GM13977 (cell line): ENCODE measurements around the gene ARHGAP22.

ENCODE experiments used
- DNase-seq: peaks from one replicate; pipeline ENCODE4 v3.0.0; 2012; ENCODE audit warnings: low spot score
- in situ Hi-C: fragments of 300-500 bp; cut with MboI; formaldehyde crosslinking; loops from one replicate; pipeline ENCODE4 v1.12.0; 2022; ENCODE audit warnings: low sequenced_read_pairs, low pct_unique_long_range_greater_than_20kb, mixed read lengths, inconsistent platforms; ENCODE audit not compliant: unreplicated experiment
- TF ChIP-seq, protein P1 (sequence below): IDR thresholded peaks from 2 replicates; pipeline ENCODE4 v1.5.1; 2012; ENCODE audit warnings: mild to moderate bottlenecking, control low read depth; ENCODE audit not compliant: insufficient read depth; ENCODE audit errors: extremely low read depth, missing control alignments

ARHGAP22 gene

GRCh38 chr10:48464871-48465736 is 139.8 kb downstream of the ARHGAP22 start:
- TF ChIP-seq, protein P1, sequence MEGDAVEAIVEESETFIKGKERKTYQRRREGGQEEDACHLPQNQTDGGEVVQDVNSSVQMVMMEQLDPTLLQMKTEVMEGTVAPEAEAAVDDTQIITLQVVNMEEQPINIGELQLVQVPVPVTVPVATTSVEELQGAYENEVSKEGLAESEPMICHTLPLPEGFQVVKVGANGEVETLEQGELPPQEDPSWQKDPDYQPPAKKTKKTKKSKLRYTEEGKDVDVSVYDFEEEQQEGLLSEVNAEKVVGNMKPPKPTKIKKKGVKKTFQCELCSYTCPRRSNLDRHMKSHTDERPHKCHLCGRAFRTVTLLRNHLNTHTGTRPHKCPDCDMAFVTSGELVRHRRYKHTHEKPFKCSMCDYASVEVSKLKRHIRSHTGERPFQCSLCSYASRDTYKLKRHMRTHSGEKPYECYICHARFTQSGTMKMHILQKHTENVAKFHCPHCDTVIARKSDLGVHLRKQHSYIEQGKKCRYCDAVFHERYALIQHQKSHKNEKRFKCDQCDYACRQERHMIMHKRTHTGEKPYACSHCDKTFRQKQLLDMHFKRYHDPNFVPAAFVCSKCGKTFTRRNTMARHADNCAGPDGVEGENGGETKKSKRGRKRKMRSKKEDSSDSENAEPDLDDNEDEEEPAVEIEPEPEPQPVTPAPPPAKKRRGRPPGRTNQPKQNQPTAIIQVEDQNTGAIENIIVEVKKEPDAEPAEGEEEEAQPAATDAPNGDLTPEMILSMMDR = no peak
- in situ Hi-C loops = no loop called here
- DNase-seq = no peak

- in situ Hi-C loops = no loop called here
- TF ChIP-seq, protein P1 = no peak
- DNase-seq = no peak
These were observed 140.6 kb downstream of the ARHGAP22 start for GRCh38 chr10:48464121-48464870.

DNA sequence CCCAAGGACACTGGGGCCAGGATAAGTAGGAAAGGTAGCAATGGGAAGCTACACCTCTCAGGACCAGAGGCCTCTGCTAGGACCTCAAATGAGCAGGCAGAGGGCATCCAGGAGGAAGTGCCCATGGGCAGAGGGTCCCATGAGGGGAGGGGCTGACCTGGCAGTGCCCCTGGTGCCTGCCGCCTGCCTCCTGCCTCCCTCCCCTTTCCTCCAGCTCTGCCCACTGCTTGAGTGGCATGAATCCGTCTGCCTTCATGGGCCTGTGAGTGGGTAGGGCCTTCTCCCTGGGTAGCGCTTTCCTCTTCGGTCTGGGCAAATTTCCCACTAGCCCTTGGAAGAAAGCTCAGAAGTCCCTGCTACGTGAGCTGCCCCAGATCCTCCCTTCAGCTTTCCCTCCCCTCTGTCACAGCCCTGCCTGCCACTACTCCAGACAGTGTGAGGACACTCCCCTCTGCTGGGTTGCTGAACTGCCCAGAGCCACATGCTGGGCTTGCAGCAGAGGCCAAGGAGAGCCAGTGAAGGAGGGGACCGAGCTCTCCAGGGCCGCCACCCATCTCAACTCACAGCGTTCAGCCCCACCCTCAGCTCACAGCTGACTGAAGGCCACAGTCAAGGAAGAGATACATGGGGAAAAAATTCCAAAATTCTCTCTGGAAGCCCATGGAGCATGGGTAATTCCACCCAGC is 141.4 kb downstream of the ARHGAP22 start:
- no peak for DNase-seq
- in situ Hi-C loops = no loop called here
- TF ChIP-seq, protein P1 = no peak

DNA sequence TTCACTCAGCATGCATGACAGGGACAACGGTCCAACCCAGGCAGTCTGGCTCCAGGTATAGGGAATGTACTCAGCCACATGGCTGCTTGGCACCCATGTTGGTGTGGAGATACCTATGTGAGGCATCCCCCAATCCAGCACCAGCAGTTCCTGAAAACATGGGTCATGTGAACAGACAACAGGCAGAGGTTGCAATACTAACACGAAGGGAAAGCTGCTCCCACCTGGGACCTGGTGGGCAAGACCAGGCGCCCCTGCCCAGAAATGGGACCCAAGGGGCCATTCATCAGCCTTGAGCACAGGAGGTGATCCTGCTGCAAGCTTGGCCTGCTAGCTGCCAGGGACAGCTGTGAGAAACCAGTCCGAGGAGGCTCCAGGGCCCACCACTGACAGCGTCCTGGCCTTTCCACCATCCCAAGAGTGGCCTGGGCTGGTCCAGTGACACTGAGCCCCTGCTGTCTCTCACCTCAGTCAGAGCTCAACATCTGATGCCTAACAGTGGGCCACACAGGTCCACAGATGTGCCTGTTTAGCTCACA is 142.3 kb downstream of the ARHGAP22 start:
- in situ Hi-C loops = no loop called here
- no peak for DNase-seq
- TF ChIP-seq, protein P1 = no peak

GRCh38 chr10:48461623-48462481 is 143.0 kb downstream of the ARHGAP22 start:
- no peak for DNase-seq
- TF ChIP-seq, protein P1 = no peak
- in situ Hi-C loops = no loop called here
